Activated gamma-delta T cell (primary cell): Measurements from ENCODE around the gene PIK3AP1.
"Not testable (repeated sequence)": the region's sequence is repeated elsewhere in the genome, so short reads cannot be mapped to it uniquely, and the experiment has no call there.

Experiments used
- DNase-seq: peaks from one replicate; lab custom pipeline; 2025; lab: John Stamatoyannopoulos, UW

PIK3AP1 gene

GRCh38 chr10:96578022-96578421, 142.3 kb downstream of the PIK3AP1 start:
- DNase-seq: no peak

- DNase-seq: no peak
Observed at GRCh38 chr10:96577069-96577468, 143.2 kb downstream of the PIK3AP1 start.

- DNase-seq: no peak
Observed at GRCh38 chr10:96576277-96576980, 143.9 kb downstream of the PIK3AP1 start.

- not testable (repeated sequence) for DNase-seq
Observed at GRCh38 chr10:96574564-96574963, 145.8 kb downstream of the PIK3AP1 start.

DNA sequence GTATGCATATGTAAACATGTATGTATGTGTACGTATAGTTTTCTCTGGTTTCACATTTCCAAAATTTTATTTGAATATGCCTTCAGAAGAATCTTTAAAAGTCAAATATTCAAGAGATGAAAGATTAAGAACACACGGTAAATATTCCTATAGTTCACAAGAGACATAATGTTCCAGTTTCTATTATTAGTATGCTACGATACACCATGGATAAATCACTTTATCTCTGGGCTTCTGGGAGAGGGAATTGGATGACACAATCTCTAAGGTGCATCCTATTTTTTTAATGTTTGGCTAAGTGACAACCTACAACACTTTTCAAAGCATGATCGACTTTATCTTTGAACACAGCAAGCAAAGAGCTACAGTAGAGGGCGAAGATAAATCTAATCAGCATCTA, 147.3 kb downstream of the PIK3AP1 start:
- DNase-seq: no peak

DNA sequence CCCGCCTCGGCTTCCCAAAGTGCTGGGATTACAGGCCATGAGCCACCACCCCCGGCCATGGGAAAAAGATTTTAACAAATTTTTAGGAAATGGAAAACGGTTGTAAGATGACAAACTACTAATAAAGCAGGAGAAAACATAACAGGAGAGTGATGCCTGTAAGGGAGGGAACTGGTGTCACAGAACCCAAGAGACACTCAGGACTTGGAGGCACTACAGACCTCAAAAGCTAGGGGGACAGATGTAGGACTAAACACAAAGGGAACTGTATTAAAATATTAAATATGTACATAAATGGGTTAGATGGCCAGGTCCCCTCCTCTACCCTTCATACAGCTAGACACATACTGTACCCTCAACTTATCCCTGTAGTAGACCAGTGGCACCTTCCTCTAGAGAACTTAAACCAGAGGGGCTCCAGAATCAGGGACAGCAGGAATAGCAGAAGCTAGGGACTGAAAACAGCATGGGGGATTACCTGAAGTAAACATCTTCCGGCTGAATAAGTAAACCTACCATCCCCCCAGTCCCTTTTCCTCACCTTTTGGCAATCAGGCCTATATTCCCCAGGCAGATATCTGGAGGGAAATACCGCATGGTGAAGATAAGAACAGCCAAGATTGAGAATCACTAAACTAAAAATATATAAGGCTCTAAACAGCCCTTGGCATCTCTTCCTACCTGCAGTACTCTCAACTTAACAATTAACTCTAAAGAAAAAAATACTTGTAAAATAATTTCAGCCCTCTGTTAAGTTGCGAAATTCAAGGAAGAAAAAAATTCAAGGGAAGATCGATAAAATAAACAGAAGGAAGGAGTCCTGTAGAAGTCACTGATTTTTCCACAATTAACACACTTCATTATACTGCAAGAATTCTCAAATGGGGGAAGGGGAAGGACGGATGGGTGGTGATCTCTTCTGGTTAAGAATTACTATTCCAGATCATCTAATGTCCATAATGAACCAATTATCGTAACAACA, 149.0 kb downstream of the PIK3AP1 start:
- DNase-seq: no peak

DNA sequence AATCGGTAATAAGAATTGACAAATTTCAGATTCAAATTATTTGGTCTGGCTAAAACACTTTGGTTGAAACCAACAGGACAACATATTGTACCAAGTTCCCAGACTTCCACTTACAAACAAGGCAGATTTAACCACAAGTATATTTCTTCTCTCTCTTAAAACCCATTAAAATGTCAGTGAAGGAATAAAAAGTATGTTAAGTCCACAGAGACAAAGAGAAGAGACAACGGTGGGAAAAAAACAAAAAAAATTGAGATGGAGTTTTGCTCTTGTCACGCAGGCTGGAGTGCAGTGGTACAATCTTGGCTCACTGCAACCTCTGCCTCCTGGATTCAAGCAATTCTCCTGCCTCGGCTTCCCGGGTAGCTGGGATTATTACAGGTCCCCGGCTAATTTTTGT, 149.8 kb downstream of the PIK3AP1 start:
- DNase-seq: no peak

GRCh38 chr10:96568402-96568801, 151.9 kb downstream of the PIK3AP1 start:
- no peak for DNase-seq

GRCh38 chr10:96565774-96566173, 154.5 kb downstream of the PIK3AP1 start:
- no peak for DNase-seq

- DNase-seq: no peak
Observed at GRCh38 chr10:96560966-96561887, 159.1 kb downstream of the PIK3AP1 start.

- DNase-seq: no peak
Observed at GRCh38 chr10:96560489-96560888, 159.8 kb downstream of the PIK3AP1 start.

- DNase-seq: no peak
Observed at GRCh38 chr10:96556003-96556402, 164.3 kb downstream of the PIK3AP1 start.

DNA sequence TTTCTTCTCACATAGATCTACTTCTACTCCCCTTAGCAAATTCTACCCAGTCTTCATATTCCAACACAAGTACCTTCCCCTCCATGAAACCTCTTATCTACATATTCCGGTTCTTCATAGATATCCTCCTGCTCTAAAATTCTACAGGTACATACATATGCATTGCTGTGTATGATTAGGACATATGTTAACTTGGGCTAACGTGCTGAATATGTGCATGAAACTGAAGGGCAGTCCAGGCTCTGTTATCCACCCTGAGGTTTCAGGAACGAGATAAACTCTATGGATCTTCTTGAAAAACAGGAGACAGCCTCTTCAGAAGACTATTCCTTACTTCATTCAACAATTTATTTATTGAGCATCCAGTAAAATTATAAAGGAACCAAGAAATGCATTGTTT, 165.0 kb downstream of the PIK3AP1 start:
- DNase-seq: no peak

- DNase-seq: no peak
Observed at GRCh38 chr10:96548589-96548988, 171.7 kb downstream of the PIK3AP1 start.

DNA sequence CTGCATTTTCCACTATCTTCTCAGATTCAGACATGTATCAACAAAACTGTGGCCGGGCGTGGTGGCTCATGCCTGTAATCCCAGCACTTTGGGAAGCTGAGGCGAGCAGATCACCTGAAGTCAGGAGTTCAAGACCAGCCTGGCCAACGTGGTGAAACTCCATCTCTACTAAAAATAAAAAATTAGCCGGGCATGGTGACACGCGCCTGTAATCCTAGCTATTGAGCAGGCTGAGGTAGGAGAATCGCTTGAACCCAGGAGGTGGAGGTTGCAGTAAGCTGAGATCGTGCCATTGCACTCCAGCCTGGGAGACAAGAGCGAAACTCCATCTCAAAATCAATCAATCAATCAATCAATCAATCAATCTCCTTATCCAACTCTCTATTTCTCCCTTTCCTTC, 174.8 kb downstream of the PIK3AP1 start:
- DNase-seq: not testable (repeated sequence)
